ENCODE results near the gene GRID1. TPM values are rescaled to one million over a fixed set of nuclear protein-coding genes. Genes with fewer than 3 reads are reported as not detected.

Gene GRID1
- total RNA-seq, 1 experiment from 2014 or later = not detected

DNA sequence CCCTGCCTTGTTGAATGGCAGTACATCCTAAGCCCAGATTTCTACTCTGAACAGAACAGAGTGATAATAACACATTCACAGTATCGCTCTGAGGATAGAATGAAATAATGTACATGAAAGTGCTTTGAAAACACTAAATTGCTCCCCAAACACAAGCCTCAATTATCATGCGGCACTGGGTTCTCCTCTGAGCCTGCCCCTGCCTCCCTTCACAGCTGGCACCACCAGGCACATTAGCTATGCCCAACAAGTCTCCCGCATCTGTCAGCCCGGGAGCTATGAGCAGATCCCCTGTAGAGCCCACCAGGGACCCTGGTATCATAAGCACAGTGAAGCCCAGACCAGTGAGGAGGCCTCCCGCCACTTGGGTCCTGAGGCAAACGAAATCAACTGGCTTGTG, 405.5 kb downstream of the GRID1 start:
- H3K4me2 ChIP-seq = no peak overlapping the region
- H3K4me3 ChIP-seq = no peak overlapping the region
- no peaks in the 10 kb centered on the region for H3K4me1 ChIP-seq (replicated peaks; ENCODE audit: insufficient read depth)
- H2AFZ ChIP-seq = no peak overlapping the region
- no TSS peak for BruUV-seq (replicated peaks)
- no peak for DNase-seq
- no peaks in the 10 kb centered on the region for H3K79me2 ChIP-seq (ENCODE audit: low read depth)
- H3K9me2 ChIP-seq (ENCODE audit: insufficient read depth) = no peaks in the 10 kb centered on the region
- TF ChIP-seq, protein P1, sequence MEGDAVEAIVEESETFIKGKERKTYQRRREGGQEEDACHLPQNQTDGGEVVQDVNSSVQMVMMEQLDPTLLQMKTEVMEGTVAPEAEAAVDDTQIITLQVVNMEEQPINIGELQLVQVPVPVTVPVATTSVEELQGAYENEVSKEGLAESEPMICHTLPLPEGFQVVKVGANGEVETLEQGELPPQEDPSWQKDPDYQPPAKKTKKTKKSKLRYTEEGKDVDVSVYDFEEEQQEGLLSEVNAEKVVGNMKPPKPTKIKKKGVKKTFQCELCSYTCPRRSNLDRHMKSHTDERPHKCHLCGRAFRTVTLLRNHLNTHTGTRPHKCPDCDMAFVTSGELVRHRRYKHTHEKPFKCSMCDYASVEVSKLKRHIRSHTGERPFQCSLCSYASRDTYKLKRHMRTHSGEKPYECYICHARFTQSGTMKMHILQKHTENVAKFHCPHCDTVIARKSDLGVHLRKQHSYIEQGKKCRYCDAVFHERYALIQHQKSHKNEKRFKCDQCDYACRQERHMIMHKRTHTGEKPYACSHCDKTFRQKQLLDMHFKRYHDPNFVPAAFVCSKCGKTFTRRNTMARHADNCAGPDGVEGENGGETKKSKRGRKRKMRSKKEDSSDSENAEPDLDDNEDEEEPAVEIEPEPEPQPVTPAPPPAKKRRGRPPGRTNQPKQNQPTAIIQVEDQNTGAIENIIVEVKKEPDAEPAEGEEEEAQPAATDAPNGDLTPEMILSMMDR (conservative IDR thresholded peaks at IDR 0.05) = no peak
- no peak for TF ChIP-seq EZH2 (IDR thresholded peaks at IDR 0.05; ENCODE audit: low read depth)
- intact Hi-C loops (cut with micrococcal nuclease; ENCODE audit: unreplicated experiment) = no loop called here
- POLR2A ChIA-PET (ENCODE audit: unreplicated experiment) = no interaction called here
- no peaks in the 10 kb centered on the region for H3K9me3 ChIP-seq (ENCODE audit: insufficient read depth, low read depth)
- H3K36me3 ChIP-seq (ENCODE audit: low read depth) = no peaks in the 10 kb centered on the region
- CTCF ChIA-PET = no interaction called here
- no peak overlapping the region for H3K27ac ChIP-seq
- H3K27me3 ChIP-seq (ENCODE audit: insufficient read depth, low read depth) = no peaks in the 10 kb centered on the region
- no peaks in the 10 kb centered on the region for H4K20me1 ChIP-seq (ENCODE audit: insufficient read depth)
- no peaks in the 10 kb centered on the region for H3F3A ChIP-seq (ENCODE audit: insufficient read depth, low read depth)

DNA sequence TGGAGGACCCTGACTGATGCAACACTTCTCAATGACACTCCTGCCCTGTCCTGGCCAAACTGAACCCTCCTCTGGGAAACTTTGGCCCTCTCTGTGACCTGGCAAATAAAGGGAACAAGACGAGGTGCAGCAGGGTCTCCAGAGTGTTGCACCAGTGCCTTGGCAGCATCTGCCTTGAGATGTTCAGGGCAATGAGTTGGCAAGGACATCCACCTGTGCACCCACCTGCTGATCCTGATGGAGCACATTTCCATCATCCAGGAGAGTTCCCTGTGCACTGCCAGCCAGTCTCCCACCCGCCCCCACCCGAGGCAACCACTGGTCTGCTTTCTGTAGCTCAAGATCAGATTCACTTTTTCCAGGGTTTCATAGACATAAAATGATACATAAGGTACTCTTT, 407.4 kb downstream of the GRID1 start:
- CTCF ChIA-PET = no interaction called here
- Histone ChIP-seq H3K9me3 (ENCODE audit: insufficient read depth, low read depth) (no peaks in the 10 kb centered on the region), H3K79me2 (ENCODE audit: low read depth) (no peaks in the 10 kb centered on the region), H2AFZ (no peak overlapping the region), H4K20me1 (ENCODE audit: insufficient read depth) (no peaks in the 10 kb centered on the region), H3K36me3 (ENCODE audit: low read depth) (no peaks in the 10 kb centered on the region), H3K4me2 (no peak overlapping the region), H3K27ac (no peak overlapping the region), H3K4me3 (no peak overlapping the region), H3K4me1 (replicated peaks; ENCODE audit: insufficient read depth) (no peaks in the 10 kb centered on the region), H3K27me3 (ENCODE audit: insufficient read depth, low read depth) (no peaks in the 10 kb centered on the region), H3K9me2 (ENCODE audit: insufficient read depth) (no peaks in the 10 kb centered on the region), H3F3A (ENCODE audit: insufficient read depth, low read depth) (no peaks in the 10 kb centered on the region)
- intact Hi-C loops (cut with micrococcal nuclease; ENCODE audit: unreplicated experiment) = no loop called here
- POLR2A ChIA-PET (ENCODE audit: unreplicated experiment) = no interaction called here
- no peak for DNase-seq
- BruUV-seq (replicated peaks) = no TSS peak
- TF ChIP-seq EZH2 (IDR thresholded peaks at IDR 0.05; ENCODE audit: low read depth) = no peak
- TF ChIP-seq, protein P1 (conservative IDR thresholded peaks at IDR 0.05) = no peak

DNA sequence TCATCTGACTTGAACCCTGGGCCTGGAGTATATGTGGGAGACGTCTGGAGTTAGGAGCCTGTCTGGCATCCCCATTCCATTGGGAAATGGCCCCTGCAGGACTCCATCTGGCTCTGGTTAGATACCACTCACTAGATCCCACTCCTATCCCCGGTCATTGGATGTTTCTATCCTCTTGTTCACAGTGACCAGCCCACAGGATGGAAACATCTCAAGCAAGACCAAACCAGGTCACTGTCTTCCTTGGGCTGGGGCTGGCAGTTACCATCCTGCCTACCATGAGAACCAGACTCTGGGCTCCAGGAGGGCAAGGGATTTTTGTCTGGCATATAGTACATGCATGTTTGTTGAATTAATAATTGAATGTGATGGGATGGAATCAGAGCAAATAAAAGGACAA, 415.7 kb downstream of the GRID1 start:
- no peaks in the 10 kb centered on the region for H4K20me1 ChIP-seq (ENCODE audit: insufficient read depth)
- ChIA-PET POLR2A (ENCODE audit: unreplicated experiment) (no interaction called here), CTCF (no interaction called here)
- no peak overlapping the region for H2AFZ ChIP-seq
- no peaks in the 10 kb centered on the region for H3K9me3 ChIP-seq (ENCODE audit: insufficient read depth, low read depth)
- BruUV-seq (replicated peaks) = no TSS peak
- no peak overlapping the region for H3K4me2 ChIP-seq
- no peaks in the 10 kb centered on the region for H3K9me2 ChIP-seq (ENCODE audit: insufficient read depth)
- TF ChIP-seq, protein P1 (conservative IDR thresholded peaks at IDR 0.05) = no peak
- TF ChIP-seq EZH2 (IDR thresholded peaks at IDR 0.05; ENCODE audit: low read depth) = no peak
- intact Hi-C loops (cut with micrococcal nuclease; ENCODE audit: unreplicated experiment) = no loop called here
- H3K36me3 ChIP-seq (ENCODE audit: low read depth) = no peaks in the 10 kb centered on the region
- no peak overlapping the region for H3K27ac ChIP-seq
- no peak overlapping the region for H3K4me3 ChIP-seq
- H3K4me1 ChIP-seq (replicated peaks; ENCODE audit: insufficient read depth) = no peaks in the 10 kb centered on the region
- no peaks in the 10 kb centered on the region for H3K79me2 ChIP-seq (ENCODE audit: low read depth)
- no peak for DNase-seq
- H3K27me3 ChIP-seq (ENCODE audit: insufficient read depth, low read depth) = no peaks in the 10 kb centered on the region
- H3F3A ChIP-seq (ENCODE audit: insufficient read depth, low read depth) = no peaks in the 10 kb centered on the region
